GM20000 (cell line): Measurements from ENCODE around the gene CLEC18A.

ENCODE experiments used
- DNase-seq: peaks from one replicate; pipeline ENCODE4 v3.0.0; 2012; ENCODE audit warnings: low spot score
- TF ChIP-seq, protein P1 (sequence below): IDR thresholded peaks from 2 replicates; pipeline ENCODE4 v1.5.1; 2012; ENCODE audit warnings: mild to moderate bottlenecking, control low read depth; ENCODE audit errors: extremely low read depth, missing control alignments

CLEC18A gene

DNA sequence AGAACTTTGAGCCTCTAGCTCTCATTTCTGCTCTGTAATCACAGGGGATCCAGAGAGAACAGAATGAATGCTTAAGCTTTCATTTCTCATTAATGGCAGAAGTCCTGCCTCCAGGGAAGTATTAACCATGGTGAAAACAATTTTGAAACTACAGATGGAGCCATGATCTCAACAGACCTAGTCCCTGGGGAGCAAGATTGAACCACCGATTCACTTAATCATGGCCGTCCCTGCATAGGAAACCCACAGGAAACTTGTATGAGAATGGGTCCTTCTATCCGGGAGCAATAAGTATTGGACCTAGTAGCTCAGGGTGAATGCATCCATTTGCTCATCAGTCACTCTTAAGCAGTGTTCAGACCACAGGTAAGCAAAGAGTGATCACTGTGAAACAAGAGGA is 40.2 kb upstream of the CLEC18A start:
- DNase-seq: no peak
- TF ChIP-seq, protein P1, sequence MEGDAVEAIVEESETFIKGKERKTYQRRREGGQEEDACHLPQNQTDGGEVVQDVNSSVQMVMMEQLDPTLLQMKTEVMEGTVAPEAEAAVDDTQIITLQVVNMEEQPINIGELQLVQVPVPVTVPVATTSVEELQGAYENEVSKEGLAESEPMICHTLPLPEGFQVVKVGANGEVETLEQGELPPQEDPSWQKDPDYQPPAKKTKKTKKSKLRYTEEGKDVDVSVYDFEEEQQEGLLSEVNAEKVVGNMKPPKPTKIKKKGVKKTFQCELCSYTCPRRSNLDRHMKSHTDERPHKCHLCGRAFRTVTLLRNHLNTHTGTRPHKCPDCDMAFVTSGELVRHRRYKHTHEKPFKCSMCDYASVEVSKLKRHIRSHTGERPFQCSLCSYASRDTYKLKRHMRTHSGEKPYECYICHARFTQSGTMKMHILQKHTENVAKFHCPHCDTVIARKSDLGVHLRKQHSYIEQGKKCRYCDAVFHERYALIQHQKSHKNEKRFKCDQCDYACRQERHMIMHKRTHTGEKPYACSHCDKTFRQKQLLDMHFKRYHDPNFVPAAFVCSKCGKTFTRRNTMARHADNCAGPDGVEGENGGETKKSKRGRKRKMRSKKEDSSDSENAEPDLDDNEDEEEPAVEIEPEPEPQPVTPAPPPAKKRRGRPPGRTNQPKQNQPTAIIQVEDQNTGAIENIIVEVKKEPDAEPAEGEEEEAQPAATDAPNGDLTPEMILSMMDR: no peak

DNA sequence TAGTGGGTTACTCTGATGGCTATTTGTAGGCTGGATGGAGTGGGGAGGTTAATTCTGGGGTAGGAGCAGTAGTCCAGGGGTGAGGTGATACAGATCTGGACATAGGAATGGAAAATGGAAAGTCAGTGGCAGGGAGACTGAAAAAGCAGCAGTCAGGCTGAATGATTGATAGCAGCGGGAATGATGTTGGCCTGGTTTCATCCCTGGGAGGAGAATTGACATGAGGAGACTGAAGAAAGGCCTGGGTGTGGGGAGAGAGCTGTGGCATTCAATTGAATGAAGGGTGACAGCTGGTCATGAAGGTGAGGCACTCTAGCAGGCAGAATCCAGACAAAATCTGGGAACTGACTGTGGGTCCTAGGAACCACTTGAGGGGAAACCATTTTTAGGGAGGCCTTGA is 34.7 kb upstream of the CLEC18A start:
- DNase-seq: no peak
- TF ChIP-seq, protein P1: no peak

DNA sequence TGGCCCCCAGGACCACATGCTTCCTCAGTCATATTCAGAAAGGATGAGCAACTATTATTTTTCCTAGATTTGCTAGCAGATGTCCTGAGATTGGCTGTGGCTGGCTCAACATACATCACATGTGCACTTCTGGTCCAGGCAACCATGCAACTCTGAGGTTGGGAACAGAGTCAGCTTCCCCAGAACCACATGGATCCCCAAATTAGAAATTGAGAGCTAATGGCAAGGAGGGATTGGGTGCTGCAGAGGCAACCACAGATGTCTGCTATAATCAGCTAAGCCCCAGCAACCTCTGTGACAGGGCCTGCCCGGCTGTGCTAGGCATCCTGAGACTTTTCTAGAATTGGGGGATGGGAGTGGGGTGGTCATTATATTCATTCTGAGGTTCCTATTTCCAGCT is 33.8 kb upstream of the CLEC18A start:
- no peak for DNase-seq
- TF ChIP-seq, protein P1: no peak

DNA sequence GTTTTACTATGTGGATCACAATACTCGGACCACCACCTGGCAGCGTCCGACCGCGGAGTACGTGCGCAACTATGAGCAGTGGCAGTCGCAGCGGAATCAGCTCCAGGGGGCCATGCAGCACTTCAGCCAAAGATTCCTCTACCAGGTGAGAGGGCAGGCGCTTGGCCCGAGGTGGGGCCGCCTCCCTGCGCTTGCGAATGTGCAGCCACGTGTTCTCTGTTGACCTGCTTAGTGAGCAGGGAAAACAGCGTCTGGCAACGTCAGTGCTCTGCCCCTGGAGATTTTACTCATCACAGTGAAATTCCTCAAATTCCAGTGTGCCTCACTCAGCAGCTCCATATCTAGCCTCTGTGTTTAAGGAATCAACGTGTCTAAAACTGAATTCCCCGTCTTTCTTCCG is 33.4 kb upstream of the CLEC18A start:
- DNase-seq: no peak
- TF ChIP-seq, protein P1: no peak

DNA sequence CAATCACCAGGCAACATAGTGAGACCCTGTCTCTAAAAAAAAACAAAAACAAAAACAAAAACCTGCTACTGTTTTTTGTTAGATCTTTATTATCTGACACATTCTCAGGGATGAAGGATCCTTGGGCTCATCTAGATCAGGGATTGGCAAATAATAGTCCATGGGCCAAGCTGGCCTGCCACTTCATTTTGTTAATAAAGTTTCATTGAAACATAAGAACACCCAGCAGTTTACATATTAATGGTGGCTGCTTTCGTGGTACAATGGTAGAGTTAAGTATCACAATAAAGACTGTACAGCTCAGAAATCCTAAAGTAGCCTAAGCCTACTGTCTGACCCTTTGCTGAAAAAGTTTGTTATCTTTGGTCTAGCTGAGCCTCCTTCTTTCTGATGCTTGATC is 32.9 kb upstream of the CLEC18A start:
- no peak for DNase-seq
- TF ChIP-seq, protein P1: no peak

DNA sequence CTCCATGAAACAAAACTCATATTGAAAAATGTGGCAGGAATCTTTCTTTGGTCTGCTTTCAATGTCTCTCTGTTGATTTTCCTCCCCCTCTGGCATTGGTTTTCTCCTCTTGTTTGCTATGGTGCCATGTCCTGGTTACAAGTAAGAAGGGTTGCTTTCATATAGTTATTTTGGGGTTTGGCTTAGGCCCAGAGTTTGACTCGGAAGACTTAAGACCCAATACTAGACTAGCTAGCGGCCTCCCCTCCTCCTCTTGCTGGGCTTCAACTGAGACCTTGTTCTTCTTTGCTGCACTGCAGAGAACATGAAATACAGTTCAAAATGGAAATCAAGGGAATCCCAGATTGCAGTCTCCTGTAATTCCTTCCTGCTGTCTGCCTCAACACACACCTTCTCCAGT is 30.0 kb upstream of the CLEC18A start:
- TF ChIP-seq, protein P1: no peak
- DNase-seq: no peak

DNA sequence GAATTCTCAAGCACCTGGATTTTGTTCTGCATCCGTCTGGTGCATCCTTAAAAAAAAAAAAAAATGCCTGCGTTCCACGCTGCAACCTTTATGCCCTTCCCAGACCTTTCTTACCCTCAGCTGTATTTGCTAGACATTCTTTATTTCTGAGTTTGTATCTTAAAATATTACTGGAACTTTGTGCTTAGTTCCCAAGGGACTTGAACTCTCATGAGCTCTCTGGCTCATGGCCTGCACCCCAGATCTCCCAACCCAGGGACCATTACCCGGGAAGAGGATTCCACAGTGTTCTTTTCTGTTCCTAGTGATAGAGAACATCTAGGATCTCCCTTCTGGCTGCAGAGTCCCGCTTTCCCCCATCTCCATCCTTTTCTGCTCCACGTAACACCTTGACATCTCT is 28.9 kb upstream of the CLEC18A start:
- TF ChIP-seq, protein P1: no peak
- DNase-seq: no peak
